Keratinocyte (primary cell): ENCODE measurements around the gene GYS2. TPM values are rescaled to one million over a fixed set of nuclear protein-coding genes. Genes with fewer than 3 reads are reported as not detected.

Experiments
- DNase-seq: peaks from one replicate; pipeline ENCODE4 v3.0.0-alpha.2; 2011; ENCODE audit warnings: low read depth, missing footprints, low spot score
- FAIRE-seq: peaks from 2 replicates; lab custom pipeline; 2011; peaks lifted over from hg19 to GRCh38; lab: Jason Lieb, UNC
- H2AFZ ChIP-seq: 2 replicates; pipeline ENCODE4 v1.6.0; 2012; ENCODE audit warnings: low read length, control low read depth, inconsistent platforms; ENCODE audit not compliant: control insufficient read depth
- H3K27ac ChIP-seq: 2 replicates; pipeline ENCODE4 v1.5.1; 2011; ENCODE audit warnings: low read length; ENCODE audit not compliant: control insufficient read depth, insufficient read depth
- H3K27me3 ChIP-seq: 3 replicates; pipeline ENCODE4 v1.6.0; 2011; ENCODE audit warnings: low read length; ENCODE audit not compliant: control insufficient read depth, insufficient read depth; ENCODE audit errors: extremely low read depth
- H3K36me3 ChIP-seq, 2 experiments: 2 replicates in 1 of 2; 3 replicates in 1 of 2; pipeline ENCODE4 v1.5.1; 2011; ENCODE audit warnings: low read length in 2 of 2, mild to moderate bottlenecking in 1 of 2; ENCODE audit not compliant: control insufficient read depth in 2 of 2, insufficient read depth in 2 of 2; ENCODE audit errors: extremely low read depth in 1 of 2
- H3K4me1 ChIP-seq: 3 replicates; pipeline ENCODE4 v1.5.1; 2011; ENCODE audit warnings: low read length; ENCODE audit not compliant: control insufficient read depth, insufficient read depth; ENCODE audit errors: extremely low read depth
- H3K4me2 ChIP-seq: 3 replicates; pipeline ENCODE4 v1.6.0; 2011; ENCODE audit warnings: low read depth, low read length; ENCODE audit not compliant: control insufficient read depth, insufficient read depth; ENCODE audit errors: extremely low read depth
- H3K4me3 ChIP-seq, 3 experiments: fragments of 200-600 bp in 1 of 3; sonication (generic) in 1 of 3; 2 replicates in 2 of 3; 3 replicates in 1 of 3; pipeline ENCODE4 v1.5.1; 2011 to 2016; ENCODE audit warnings: low read length in 3 of 3, mild to moderate bottlenecking in 3 of 3, control low read depth in 2 of 3, inconsistent platforms in 1 of 3, low read depth in 1 of 3, mixed read lengths in 1 of 3, mixed run types in 1 of 3, moderate library complexity in 1 of 3; ENCODE audit not compliant: control insufficient read depth in 2 of 3, insufficient read depth in 2 of 3; ENCODE audit errors: extremely low read depth in 1 of 3
- H3K79me2 ChIP-seq: 2 replicates; pipeline ENCODE4 v1.6.0; 2012; ENCODE audit warnings: low read length; ENCODE audit not compliant: control insufficient read depth, insufficient read depth
- H3K9ac ChIP-seq: 3 replicates; pipeline ENCODE4 v1.6.0; 2011; ENCODE audit warnings: low read length; ENCODE audit not compliant: control insufficient read depth, insufficient read depth; ENCODE audit errors: extremely low read depth
- H3K9me1 ChIP-seq: 3 replicates; pipeline ENCODE4 v1.6.0; 2011; ENCODE audit warnings: low read length; ENCODE audit not compliant: control insufficient read depth, insufficient read depth; ENCODE audit errors: extremely low read depth
- H3K9me3 ChIP-seq: 2 replicates; pipeline ENCODE4 v1.5.1; 2012; ENCODE audit warnings: low read depth, low read length; ENCODE audit not compliant: control insufficient read depth
- H4K20me1 ChIP-seq: 3 replicates; pipeline ENCODE4 v1.6.0; 2011; ENCODE audit warnings: low read length; ENCODE audit not compliant: control insufficient read depth, insufficient read depth; ENCODE audit errors: extremely low read depth
- CTCF ChIP-seq, 3 experiments: IDR thresholded peaks in 1 of 3; conservative IDR thresholded peaks in 1 of 3; optimal IDR thresholded peaks in 1 of 3; 2 replicates in 2 of 3; 3 replicates in 1 of 3; pipeline versions ENCODE3 to v1.5.1; 2011; ENCODE audit warnings: low read length in 3 of 3, mild to moderate bottlenecking in 3 of 3, moderate library complexity in 2 of 3, control low read depth in 1 of 3, inconsistent platforms in 1 of 3; ENCODE audit not compliant: insufficient read depth in 2 of 3; ENCODE audit errors: extremely low read depth in 1 of 3
- EZH2 ChIP-seq: IDR thresholded peaks from one replicate; pipeline ENCODE4 v1.6.1; 2012; ENCODE audit warnings: inconsistent platforms, mild to moderate bottlenecking, low read length, moderate library complexity
- dilution Hi-C: fragments of 300-500 bp; cut with MboI; formaldehyde crosslinking; loops from one replicate; pipeline ENCODE4 v1.7.0; 2020; ENCODE audit warnings: low sequenced_read_pairs; ENCODE audit not compliant: extremely low pct_ligation_motif_present
- polyA plus RNA-seq, 5 experiments: library from polyadenylated mRNA; depleted of rRNA in 3 of 5; stranded (reverse) in 3 of 5; stranded (forward) in 1 of 5; unstranded in 1 of 5; fragments of >200 nt; gene quantifications; 1 replicate in 1 of 5; 2 replicates in 3 of 5; 3 replicates in 1 of 5; pipeline versions ENCODE4 v1.2.1 to v1.2.3, GENCODE V29; 2011 to 2012; ENCODE audit warnings: missing spikeins in 2 of 5, low read depth in 1 of 5, low replicate concordance in 1 of 5

Gene GYS2
- polyA plus RNA-seq, 1 donor (not counting 4 experiments of a cell fraction or from before 2014, with no cell fraction given): not detected

GRCh38 chr12:21547437-21547836 is 57.2 kb downstream of the GYS2 start:
- Histone ChIP-seq H3K27me3 (no peaks in the 10 kb centered on the region), H3K36me3 (no peaks in the 10 kb centered on the region), H3K4me2 (no peak overlapping the region), H3K27ac (no peak overlapping the region), H3K9ac (no peak overlapping the region), H3K79me2 (no peaks in the 10 kb centered on the region), H2AFZ (no peak overlapping the region), H3K9me1 (no peaks in the 10 kb centered on the region), H3K4me3 (no peak overlapping the region), H3K4me1 (no peaks in the 10 kb centered on the region), H4K20me1 (no peaks in the 10 kb centered on the region), H3K9me3 (no peaks in the 10 kb centered on the region)
- TF ChIP-seq CTCF (optimal IDR thresholded peaks at IDR 0.05 in 1 of 3, IDR thresholded peaks at IDR 0.05 in 1 of 3, conservative IDR thresholded peaks at IDR 0.05 in 1 of 3; ENCODE audit: extremely low read depth in 1 of 3, insufficient read depth in 2 of 3, low read length in 3 of 3): no peak
- no peak for TF ChIP-seq EZH2
- FAIRE-seq (no peak), DNase-seq (no peak)
- dilution Hi-C loops: no loop called here

GRCh38 chr12:21546716-21547115 is 57.9 kb downstream of the GYS2 start:
- no peak for TF ChIP-seq EZH2
- H3K9me1 ChIP-seq: no peaks in the 10 kb centered on the region
- no peaks in the 10 kb centered on the region for H3K9me3 ChIP-seq
- no peaks in the 10 kb centered on the region for H3K4me1 ChIP-seq
- no peak overlapping the region for H3K27ac ChIP-seq
- no peak overlapping the region for H2AFZ ChIP-seq
- H3K9ac ChIP-seq: no peak overlapping the region
- H3K36me3 ChIP-seq: no peaks in the 10 kb centered on the region
- H4K20me1 ChIP-seq: no peaks in the 10 kb centered on the region
- no peak overlapping the region for H3K4me2 ChIP-seq
- no peaks in the 10 kb centered on the region for H3K27me3 ChIP-seq
- DNase-seq (no peak), FAIRE-seq (no peak)
- dilution Hi-C loops: no loop called here
- no peaks in the 10 kb centered on the region for H3K79me2 ChIP-seq
- no peak overlapping the region for H3K4me3 ChIP-seq

GRCh38 chr12:21545557-21545956 is 59.1 kb downstream of the GYS2 start:
- no peaks in the 10 kb centered on the region for H3K9me3 ChIP-seq
- H3K36me3 ChIP-seq: no peaks in the 10 kb centered on the region
- H3K4me1 ChIP-seq: no peaks in the 10 kb centered on the region
- dilution Hi-C loops: no loop called here
- FAIRE-seq: no peak
- no peak for DNase-seq
- no peaks in the 10 kb centered on the region for H3K27me3 ChIP-seq
- no peak overlapping the region for H3K4me2 ChIP-seq
- no peaks in the 10 kb centered on the region for H4K20me1 ChIP-seq
- TF ChIP-seq CTCF (optimal IDR thresholded peaks at IDR 0.05 in 1 of 3, IDR thresholded peaks at IDR 0.05 in 1 of 3, conservative IDR thresholded peaks at IDR 0.05 in 1 of 3; ENCODE audit: extremely low read depth in 1 of 3, insufficient read depth in 2 of 3, low read length in 3 of 3) (no peak), EZH2 (no peak)
- H3K4me3 ChIP-seq: no peak overlapping the region
- no peak overlapping the region for H3K27ac ChIP-seq
- no peaks in the 10 kb centered on the region for H3K9me1 ChIP-seq
- H3K79me2 ChIP-seq: no peaks in the 10 kb centered on the region
- H2AFZ ChIP-seq: no peak overlapping the region
- no peak overlapping the region for H3K9ac ChIP-seq
